K562 (cell line): ENCODE measurements around the gene SPON1. TPM values are rescaled to one million over a fixed set of nuclear protein-coding genes. Genes with fewer than 3 reads are reported as not detected.

Experiments used
- ATAC-seq: fragments of 200-7000 bp; cut with Tn5 transposase; 3 replicates; pipeline ENCODE4 v1.9.1; 2020; ENCODE audit warnings: moderate library complexity
- BruUV-seq: library from RNA; stranded (reverse); fragments of 400-500 nt; replicated peaks from 2 replicates; lab custom pipeline; 2021; lab: Mats Ljungman, UMichigan
- CTCF ChIA-PET: fragments of 300-600 bp; formaldehyde crosslinking; extraction: SDS; loops from one replicate; lab custom pipeline; 2021; ENCODE audit warnings: low intra/inter-chr PET ratio; lab: Yijun Ruan, JAX
- POLR2A ChIA-PET: fragments of 300-600, 350-650 bp; sonication (Branson Sonifier 250); formaldehyde crosslinking; extraction: SDS; loops from one replicate; lab custom pipeline; 2021; ENCODE audit warnings: antibody characterized with exemption, inconsistent platforms; lab: Yijun Ruan, JAX
- DNase-seq, 4 experiments: peaks; one replicate each; pipeline versions ENCODE4 v3.0.0 to v3.0.0-alpha.2; 2011 to 2018; ENCODE audit warnings: low spot score in 3 of 4, mixed read lengths in 3 of 4; ENCODE audit errors: extremely low read depth in 1 of 4
- FAIRE-seq: peaks from 2 replicates; lab custom pipeline; 2011; peaks lifted over from hg19 to GRCh38; lab: Jason Lieb, UNC
- H2AFZ ChIP-seq: 2 replicates; pipeline ENCODE4 v1.6.0; 2011; ENCODE audit warnings: low read depth, low read length, control low read depth, inconsistent platforms
- H3K27ac ChIP-seq: fragments of 200-600 bp; 3 replicates; pipeline ENCODE4 v1.8.0; 2011; ENCODE audit warnings: low read depth, mild to moderate bottlenecking, control low read depth, inconsistent platforms, low read length, moderate library complexity, mixed read lengths; ENCODE audit errors: extremely low read depth
- H3K27me3 ChIP-seq, 2 experiments: fragments of 300-600 bp in 1 of 2; 2 replicates in 1 of 2; 3 replicates in 1 of 2; pipeline versions ENCODE4 v1.6.0 to v1.8.0; 2011; ENCODE audit warnings: inconsistent platforms in 2 of 2, low read length in 2 of 2, mild to moderate bottlenecking in 1 of 2, mixed read lengths in 1 of 2, moderate library complexity in 1 of 2; ENCODE audit not compliant: control insufficient read depth in 2 of 2, insufficient read depth in 2 of 2
- H3K36me3 ChIP-seq: fragments of 300-600 bp; 3 replicates; pipeline ENCODE4 v1.8.0; 2011; ENCODE audit warnings: mild to moderate bottlenecking, low read length, inconsistent platforms; ENCODE audit not compliant: control insufficient read depth, insufficient read depth
- H3K4me1 ChIP-seq, 2 experiments: fragments of 200-600 bp in 1 of 2; replicated peaks in 1 of 2; 2 replicates in 1 of 2; 3 replicates in 1 of 2; pipeline versions ENCODE4 v1.5.1 to v1.8.0; 2011; ENCODE audit warnings: inconsistent platforms in 2 of 2, low read length in 2 of 2, mild to moderate bottlenecking in 1 of 2, mixed read lengths in 1 of 2, moderate library complexity in 1 of 2; ENCODE audit not compliant: control insufficient read depth in 2 of 2, insufficient read depth in 2 of 2
- H3K4me2 ChIP-seq: 2 replicates; pipeline ENCODE4 v1.6.1; 2011; ENCODE audit warnings: low read length, control low read depth, inconsistent platforms, mixed read lengths; ENCODE audit not compliant: insufficient read depth
- H3K4me3 ChIP-seq: fragments of 200-600 bp; sonication (generic), shearing (Covaris generic); 2 replicates; pipeline ENCODE4 v1.5.1; 2016; ENCODE audit warnings: control low read depth, inconsistent platforms
- H3K79me2 ChIP-seq: fragments of 200-600 bp; 3 replicates; pipeline ENCODE4 v1.8.0; 2011; ENCODE audit warnings: low read length, inconsistent platforms; ENCODE audit not compliant: control insufficient read depth, insufficient read depth
- H3K9ac ChIP-seq, 2 experiments: 2 replicates each; pipeline versions ENCODE4 v1.6.0 to v1.6.1; 2011; ENCODE audit warnings: low read depth in 2 of 2, low read length in 2 of 2, control low read depth in 1 of 2, inconsistent platforms in 1 of 2, mild to moderate bottlenecking in 1 of 2, mixed read lengths in 1 of 2; ENCODE audit not compliant: insufficient read depth in 1 of 2
- H3K9me1 ChIP-seq: one replicate; pipeline ENCODE4 v1.6.0; 2011; ENCODE audit warnings: inconsistent platforms, mild to moderate bottlenecking, low read length, moderate library complexity; ENCODE audit not compliant: control insufficient read depth, insufficient read depth
- H3K9me3 ChIP-seq: replicated peaks from 2 replicates; pipeline ENCODE4 v1.5.1; 2011; ENCODE audit warnings: low read depth, low read length, inconsistent platforms; ENCODE audit not compliant: control insufficient read depth, insufficient read depth
- H4K20me1 ChIP-seq: replicated peaks from 2 replicates; pipeline ENCODE4 v1.6.1; 2011; ENCODE audit warnings: low read length, inconsistent platforms, mixed read lengths; ENCODE audit not compliant: control insufficient read depth, insufficient read depth
- BACH1 ChIP-seq: fragments of 200-800 bp; sonication (Bioruptor generic); IDR thresholded peaks from 2 replicates; pipeline ENCODE4 v1.6.1; 2016; ENCODE audit warnings: missing genetic modification characterization, missing compliant biosample characterization
- ETS1 ChIP-seq: conservative IDR thresholded peaks from 2 replicates; pipeline ENCODE4 v1.6.1; 2011; ENCODE audit warnings: low read depth, mild to moderate bottlenecking, low read length; ENCODE audit not compliant: control insufficient read depth
- MTF1 ChIP-seq: fragments of 250-450 bp; sonication (Bioruptor Pico); IDR thresholded peaks from 2 replicates; pipeline ENCODE4 v1.9.0; 2021; ENCODE audit warnings: moderate library complexity, mild to moderate bottlenecking, inconsistent platforms, borderline replicate concordance
- MYC ChIP-seq, 2 experiments: fragments of 250-450 bp in 1 of 2; sonication (Bioruptor Pico) in 1 of 2; IDR thresholded peaks; 2 replicates each; pipeline versions ENCODE4 v1.5.1 to v1.6.1; 2012 to 2021; ENCODE audit warnings: low read depth in 2 of 2, borderline replicate concordance in 1 of 2, improper control_type of control experiment in 1 of 2, low read length in 1 of 2, mild to moderate bottlenecking in 1 of 2, moderate library complexity in 1 of 2
- NFE2L1 ChIP-seq: fragments of 450-650 bp; IDR thresholded peaks from 2 replicates; pipeline ENCODE4 v1.6.1; 2016; ENCODE audit warnings: missing genetic modification characterization, low read depth, mild to moderate bottlenecking, missing compliant biosample characterization, moderate library complexity, borderline replicate concordance
- RBM22 ChIP-seq: fragments of 200-400 bp; formaldehyde crosslinking; IDR thresholded peaks from 2 replicates; pipeline ENCODE4 v1.6.1; 2018; ENCODE audit warnings: low read length, low read depth; ENCODE audit not compliant: poor library complexity, severe bottlenecking
- SIN3B ChIP-seq: fragments of 450-650 bp; IDR thresholded peaks from 2 replicates; pipeline ENCODE4 v1.6.1; 2017; ENCODE audit warnings: low read depth, mild to moderate bottlenecking, moderate library complexity
- SMARCA5 ChIP-seq: fragments of 450-650 bp; IDR thresholded peaks from 2 replicates; pipeline ENCODE4 v1.6.1; 2016
- THRA ChIP-seq: fragments of 450-650 bp; IDR thresholded peaks from 2 replicates; pipeline ENCODE4 v1.6.1; 2017; ENCODE audit warnings: mild to moderate bottlenecking, moderate library complexity
- ZBTB49 ChIP-seq: sonication (generic); formaldehyde crosslinking; IDR thresholded peaks from 2 replicates; pipeline ENCODE4 v1.8.0; 2022; ENCODE audit warnings: missing genetic modification reagents, mild to moderate bottlenecking, borderline replicate concordance
- ZMIZ1 ChIP-seq, 2 experiments: fragments of 150-350 bp in 1 of 2; IDR thresholded peaks; 2 replicates each; pipeline ENCODE4 v1.6.1; 2012 to 2016; ENCODE audit warnings: low read depth in 2 of 2, low read length in 2 of 2, mild to moderate bottlenecking in 1 of 2, moderate library complexity in 1 of 2
- ZNF134 ChIP-seq: fragments of 250-450 bp; sonication (Bioruptor Pico); conservative IDR thresholded peaks from 2 replicates; pipeline ENCODE4 v1.4.0; 2020
- ZNF140 ChIP-seq: fragments of 250-450 bp; sonication (Bioruptor Pico); IDR thresholded peaks from 2 replicates; pipeline ENCODE4 v1.8.0; 2021; ENCODE audit warnings: moderate library complexity, mild to moderate bottlenecking, inconsistent platforms
- ZNF184 ChIP-seq: sonication (generic); formaldehyde crosslinking; IDR thresholded peaks from 2 replicates; pipeline ENCODE4 v1.5.0; 2020; ENCODE audit warnings: missing genetic modification reagents
- WGBS: fragments of 100-300 bp; shearing (Covaris generic); methylation state at CpG from one replicate; pipeline ENCODE4 v1.1.6; 2016; ENCODE audit warnings: low coverage, mixed read lengths; ENCODE audit not compliant: insufficient coverage; ENCODE audit errors: missing lambda C conversion rate; 5-methylcytosine and 5-hydroxymethylcytosine counted together
- in situ Hi-C: fragments of 300-500 bp; cut with MboI; formaldehyde crosslinking; loops from 4 replicates; pipeline ENCODE4 v1.15.0; 2018; ENCODE audit warnings: inconsistent platforms, mixed read lengths
- intact Hi-C: fragments of 100-400 bp; cut with micrococcal nuclease; formaldehyde crosslinking; loops from 2 replicates; pipeline ENCODE4 v1.14.2; 2022
- polyA plus RNA-seq, 8 experiments: library from polyadenylated mRNA; depleted of rRNA in 4 of 8; stranded (reverse) in 5 of 8; unstranded in 3 of 8; fragments of >200 nt; fragmentation: Nextera tagmentation in 2 of 8; fragmentation: Illumina TruSeq in 1 of 8; extraction: Ambion mirVana in 2 of 8; extraction: Trizol in 1 of 8; gene quantifications; 2 replicates each; pipeline versions ENCODE4 v1.2.1 to v1.2.3, GENCODE V29; 2011 to 2014; ENCODE audit warnings: inconsistent platforms in 1 of 8, missing spikeins in 1 of 8
- total RNA-seq, 7 experiments: library from RNA; depleted of rRNA in 6 of 7; stranded (reverse); fragments of >200 nt in 6 of 7; fragmentation: Illumina TruSeq in 2 of 7; extraction: Trizol in 2 of 7; gene quantifications; 2 replicates each; pipeline versions ENCODE4 v1.2.1 to v1.2.3, GENCODE V29; 2011 to 2021; ENCODE audit warnings: low replicate concordance in 1 of 7

Gene SPON1
- total and polyA plus RNA-seq, 9 of the 15 experiments (the other 6 are each of a cell fraction or from before 2014, with no cell fraction given), result 0.04 to 0.06 TPM; not detected in 7

GRCh38 chr11:14036469-14036868 lies 73.9 kb downstream of the SPON1 start:
- Histone ChIP-seq H2AFZ (no peak overlapping the region), H3K9ac (no peak overlapping the region), H3K36me3 (no peaks in the 10 kb centered on the region), H3K27ac (no peak overlapping the region), H4K20me1 (no peaks in the 10 kb centered on the region), H3K4me1 (no peaks in the 10 kb centered on the region), H3K4me2 (no peak overlapping the region), H3K9me1 (no peaks in the 10 kb centered on the region), H3K9me3 (no peaks in the 10 kb centered on the region), H3K4me3 (no peak overlapping the region), H3K79me2 (no peaks in the 10 kb centered on the region), H3K27me3 (no peaks in the 10 kb centered on the region)
- POLR2A ChIA-PET, result interaction anchor here (0.6 kb wide), 1 partner anchor 40 kb away, joined by 3 read pairs; no protein-coding TSS in a partner anchor
- DNase-seq (no peak), ATAC-seq (no peak), FAIRE-seq (no peak)
- WGBS, result 0% methylated on average over 3 of the region's 3 CpGs
- intact Hi-C loops, result no loop called here
- BruUV-seq, result no TSS peak
- in situ Hi-C loops, result no loop called here
- CTCF ChIA-PET, result no interaction called here
- TF ChIP-seq ZNF140 (CRISPR knock-in tag) (no peak), NFE2L1 (tag) (no peak), ZMIZ1 (IDR thresholded peaks at IDR 0.05; ENCODE audit: low read depth in 2 of 2, low read length in 2 of 2) (no peak), ZBTB49 (CRISPR knock-in tag) (no peak), BACH1 (tag) (no peak), MTF1 (CRISPR knock-in tag) (no peak), SMARCA5 (no peak), ETS1 (no peak), ZNF134 (CRISPR knock-in tag) (no peak), RBM22 (no peak), SIN3B (no peak), THRA (no peak), ZNF184 (CRISPR knock-in tag) (no peak), MYC (IDR thresholded peaks at IDR 0.05; ENCODE audit: low read depth, low read length) (no peak), MYC (CRISPR knock-in tag; IDR thresholded peaks at IDR 0.05; ENCODE audit: borderline replicate concordance, low read depth) (no peak)
